Lower leg skin (tissue), 3 donors: ENCODE measurements around the gene SLC1A4.

Experiments
- CTCF ChIP-seq, 3 donors: fragments of 450-650 bp; IDR thresholded peaks; one replicate each; pipeline ENCODE4 v1.5.1; 2016; ENCODE audit warnings: antibody characterized with exemption in 3 of 3, mild to moderate bottlenecking in 3 of 3, moderate library complexity in 2 of 3
- POLR2A ChIP-seq, 2 donors: fragments of 450-650 bp; IDR thresholded peaks; one replicate each; pipeline ENCODE4 v1.6.1; 2016 to 2017; ENCODE audit warnings: antibody characterized with exemption in 2 of 2, mild to moderate bottlenecking in 1 of 2, moderate library complexity in 1 of 2

- no peak for TF ChIP-seq POLR2A (IDR thresholded peaks at IDR 0.05)
- no peak for TF ChIP-seq CTCF (IDR thresholded peaks at IDR 0.05)
These were observed 42.3 kb downstream of the SLC1A4 start for GRCh38 chr2:65031341-65032018.
